RCC 7860 (cell line): ENCODE data around the gene LRRC27.
A peak's percentile ranks its signal among the peaks of the same experiment; 100 is the strongest.

Source experiments
- DNase-seq: peaks from one replicate; pipeline ENCODE4 v3.0.0-alpha.2; 2015; ENCODE audit warnings: low spot score
- FAIRE-seq: peaks from 2 replicates; lab custom pipeline; 2012; peaks lifted over from hg19 to GRCh38; lab: Jason Lieb, UNC

The LRRC27 gene

DNA sequence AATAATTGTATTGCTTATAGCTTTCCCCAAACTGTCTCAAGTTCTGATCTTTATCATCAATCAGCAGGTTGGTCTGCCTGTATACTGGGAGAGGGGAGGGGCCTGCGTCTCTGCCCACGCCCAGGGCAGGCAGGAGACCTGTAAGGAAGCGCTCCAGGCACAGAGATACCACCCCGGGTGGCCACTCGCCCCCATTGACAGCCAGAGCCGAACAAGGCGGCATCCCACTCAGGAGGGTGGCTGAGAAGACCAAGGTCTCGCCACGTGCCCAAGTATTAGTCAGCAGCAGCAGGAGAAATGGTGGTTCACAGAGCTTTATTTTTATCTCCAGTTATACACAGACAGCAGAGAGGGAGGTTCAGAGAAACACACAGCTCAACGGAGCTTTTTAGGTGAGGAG is 31.4 kb upstream of the LRRC27 start:
- no peak for FAIRE-seq

DNA sequence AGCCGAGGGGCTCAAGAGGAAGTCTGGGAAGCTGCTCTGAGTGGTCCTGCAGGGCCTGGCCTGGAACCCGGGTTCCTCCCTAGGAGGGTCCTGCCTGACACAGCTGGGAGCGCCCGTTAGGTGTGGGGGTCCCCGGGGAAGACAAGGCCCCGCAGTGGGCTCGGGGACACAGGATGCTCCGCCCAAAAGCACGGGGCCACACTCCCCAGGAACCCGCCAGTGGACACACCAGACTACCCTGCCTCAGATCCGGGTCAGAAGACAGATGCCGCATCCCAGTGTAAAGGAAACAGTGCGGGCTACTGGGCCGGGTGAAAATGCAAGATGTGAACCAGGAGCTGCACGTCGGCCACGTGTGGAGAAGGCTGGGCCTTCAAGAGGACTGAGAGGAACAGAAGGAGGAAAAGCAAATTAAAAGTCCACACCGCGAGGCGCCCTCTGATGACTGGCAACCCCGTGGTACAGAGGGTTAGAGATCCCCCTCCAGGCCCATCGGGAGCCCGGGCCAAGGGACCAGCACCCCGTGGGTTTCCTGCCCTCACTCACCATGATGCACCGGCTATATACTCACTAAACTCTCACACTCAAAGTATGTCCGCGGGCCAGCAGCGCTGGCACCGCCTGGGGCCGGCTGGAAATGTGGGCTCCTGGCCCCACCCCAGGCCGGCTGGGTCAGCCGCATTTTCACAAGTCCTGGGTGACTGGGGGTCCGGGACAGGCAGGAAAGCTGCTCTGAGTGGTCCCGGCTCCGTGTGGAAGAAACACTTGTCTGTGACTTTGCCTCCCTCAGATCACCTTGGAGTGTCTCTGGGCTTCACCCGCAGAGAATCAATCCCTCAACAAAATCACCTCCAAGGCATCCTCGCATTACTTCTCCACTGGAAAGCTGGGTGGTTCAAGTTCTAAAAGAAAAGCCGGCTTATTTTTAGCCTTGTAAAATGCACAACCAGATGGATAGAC is 30.3 kb upstream of the LRRC27 start:
- DNase-seq (no peak), FAIRE-seq (no peak)

More for the DNA sequence above, 31.4 kb upstream of the LRRC27 start:
- no peak for DNase-seq

DNA sequence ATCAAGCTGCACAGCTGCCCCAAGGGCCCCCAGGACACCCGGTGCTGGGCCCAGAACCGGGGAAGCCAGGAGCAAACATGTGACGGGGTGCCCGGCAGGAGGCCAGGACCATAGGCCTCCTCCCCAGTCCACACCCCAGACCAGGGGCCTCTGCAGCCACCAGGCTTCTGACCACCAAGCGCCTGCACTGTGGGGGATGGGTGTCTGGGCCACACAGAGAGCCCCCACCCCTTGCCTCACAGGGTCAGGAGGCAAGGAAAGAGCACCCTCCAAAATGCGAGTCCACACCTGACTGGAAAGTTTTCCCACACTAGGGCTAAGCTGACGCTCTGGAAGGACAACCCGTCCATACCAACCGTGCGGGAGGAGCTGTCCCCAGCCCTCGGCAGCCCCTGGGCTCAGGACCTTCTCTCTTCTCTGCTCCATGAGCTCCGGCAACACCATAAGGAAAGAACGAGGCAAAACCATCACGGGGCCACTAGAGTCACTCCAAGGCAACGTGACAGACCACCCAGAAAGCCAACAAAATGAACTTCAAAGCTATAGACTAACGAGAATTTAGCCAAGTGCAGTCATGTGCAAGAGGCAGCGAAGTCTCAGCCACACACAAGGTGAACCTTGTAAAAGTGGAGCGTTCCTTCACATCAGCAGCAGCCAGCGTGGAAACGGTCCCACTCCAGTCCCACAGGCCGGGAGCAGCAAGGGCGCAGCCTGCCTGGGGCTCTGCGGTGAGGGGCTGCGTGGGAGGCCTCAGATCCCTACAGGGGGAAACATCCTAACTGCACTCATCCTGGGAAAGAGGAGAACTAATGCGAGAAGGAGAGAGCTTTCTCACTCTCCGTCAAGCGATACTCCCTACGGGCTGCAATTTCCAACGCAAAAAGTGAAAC is 29.3 kb upstream of the LRRC27 start:
- FAIRE-seq (no peak), DNase-seq (no peak)

DNA sequence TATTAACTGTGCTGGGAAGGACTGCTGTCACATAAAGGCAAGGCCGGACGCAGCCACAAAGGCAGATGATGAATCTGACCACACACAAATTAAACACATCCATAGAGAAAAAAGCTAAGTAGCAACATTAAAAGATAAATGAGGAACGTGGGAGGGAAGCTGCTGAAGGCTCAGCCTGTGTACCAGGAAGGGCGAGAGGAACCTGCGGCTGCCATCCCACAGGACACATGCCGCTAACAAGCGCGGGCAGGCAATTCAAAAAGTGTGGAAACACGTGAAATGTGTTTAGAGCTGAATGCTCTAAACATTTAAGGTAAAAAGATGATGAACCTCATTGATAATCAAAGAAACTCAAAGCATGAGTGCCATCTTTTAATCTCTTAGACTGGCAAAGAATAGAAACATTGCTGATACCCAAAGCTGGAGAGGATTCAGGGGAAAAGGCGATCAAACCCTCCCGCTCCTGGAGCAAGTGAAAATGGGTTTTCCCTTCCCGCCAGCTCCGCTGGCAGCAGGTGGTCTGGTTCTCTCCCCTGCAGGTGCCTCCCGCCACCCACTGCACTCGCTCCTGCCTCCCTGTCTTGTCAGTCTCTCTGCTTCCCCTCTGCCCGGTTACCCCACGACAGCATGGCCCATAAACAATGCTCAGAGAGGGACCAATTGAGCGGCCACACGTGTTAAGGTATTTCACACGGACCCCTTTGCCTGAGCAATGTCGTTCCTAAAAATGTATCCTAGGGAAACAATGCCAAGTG is 28.5 kb upstream of the LRRC27 start:
- FAIRE-seq (no peak), DNase-seq (no peak)

DNA sequence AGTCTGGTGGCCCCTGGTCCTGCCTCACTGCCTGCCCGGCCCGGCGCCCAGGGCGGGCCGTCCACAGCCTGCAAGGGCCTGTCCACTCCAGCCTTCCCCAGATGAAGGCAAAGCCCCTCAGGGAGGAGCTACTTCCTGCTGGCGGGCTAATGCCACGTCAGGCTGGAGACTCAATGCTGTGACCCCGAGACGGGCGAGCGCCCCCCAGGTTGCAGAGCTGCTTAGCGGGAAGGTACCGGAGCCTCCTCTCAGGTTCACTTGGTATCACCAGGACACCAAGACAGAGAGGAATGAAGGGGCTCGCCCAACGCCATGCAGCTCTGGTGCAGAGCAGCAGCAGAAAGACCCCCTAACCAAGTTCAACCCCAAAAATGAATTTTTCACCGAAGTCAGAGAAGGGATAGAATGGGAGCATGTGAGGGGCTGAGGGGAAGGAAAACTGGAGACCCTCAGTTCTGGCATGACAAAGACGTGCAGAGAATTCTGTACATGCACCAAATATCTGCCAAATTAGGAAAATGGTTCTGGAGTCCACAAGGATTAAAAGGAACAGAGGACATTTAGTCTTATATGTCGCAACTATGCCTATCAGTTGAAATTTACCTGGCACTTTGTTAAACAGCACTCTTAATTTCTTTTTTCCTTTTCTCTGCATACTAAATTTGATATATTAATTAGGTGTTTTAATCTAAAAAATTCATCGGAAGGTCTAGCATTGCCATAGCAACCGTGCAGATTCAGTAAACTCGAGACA is 27.1 kb upstream of the LRRC27 start:
- DNase-seq (no peak), FAIRE-seq (no peak)

DNA sequence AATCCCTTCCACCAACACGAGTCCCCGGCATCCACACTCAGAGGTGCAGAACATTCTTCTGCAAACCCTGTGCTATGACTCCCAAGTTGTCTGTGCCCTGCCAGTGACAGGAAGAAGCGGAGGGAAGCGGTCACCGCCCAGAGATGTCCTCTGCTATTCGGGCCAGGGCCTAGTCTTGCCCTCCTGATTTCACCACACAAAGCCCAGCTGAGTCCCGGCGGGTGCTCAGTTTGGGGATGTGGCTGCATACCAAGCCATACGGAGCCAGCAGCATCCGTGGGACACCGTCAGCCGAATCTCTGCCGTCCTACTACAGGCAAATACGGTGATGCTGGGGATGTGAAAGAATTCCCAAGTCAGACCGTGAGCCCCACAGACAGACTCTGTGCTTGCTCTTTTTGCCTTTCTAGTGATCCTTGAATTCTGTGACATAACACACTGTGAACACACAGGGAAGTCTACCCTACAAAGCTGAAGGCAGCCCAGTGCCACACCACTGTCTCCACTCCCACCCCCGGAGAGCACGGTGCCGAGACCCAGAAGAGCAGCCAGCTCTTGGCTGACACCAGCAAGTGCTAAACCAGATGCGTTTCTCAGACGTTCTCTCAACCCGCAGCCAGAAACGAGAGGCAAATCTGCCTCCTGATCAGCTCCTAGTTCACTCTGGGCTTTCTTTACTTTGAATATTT is 26.2 kb upstream of the LRRC27 start:
- no peak for FAIRE-seq
- DNase-seq, result no peak

DNA sequence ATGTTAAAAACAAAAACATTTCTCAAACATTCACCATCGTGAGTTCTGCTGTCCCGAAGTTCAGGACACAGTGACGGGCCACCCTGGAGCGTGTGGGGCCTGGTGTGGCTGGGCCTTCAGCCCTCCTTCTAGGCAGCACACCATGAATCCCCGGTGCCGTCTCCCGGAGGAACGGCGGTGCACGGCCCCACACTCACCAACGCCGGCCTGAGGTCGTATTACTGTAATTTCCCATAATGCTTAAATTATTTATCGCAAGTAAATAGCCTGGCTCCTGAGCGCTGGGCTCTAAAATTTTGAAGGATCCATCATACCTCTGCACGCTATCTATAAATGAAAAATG is 25.7 kb upstream of the LRRC27 start:
- DNase-seq (no peak), FAIRE-seq (no peak)

DNA sequence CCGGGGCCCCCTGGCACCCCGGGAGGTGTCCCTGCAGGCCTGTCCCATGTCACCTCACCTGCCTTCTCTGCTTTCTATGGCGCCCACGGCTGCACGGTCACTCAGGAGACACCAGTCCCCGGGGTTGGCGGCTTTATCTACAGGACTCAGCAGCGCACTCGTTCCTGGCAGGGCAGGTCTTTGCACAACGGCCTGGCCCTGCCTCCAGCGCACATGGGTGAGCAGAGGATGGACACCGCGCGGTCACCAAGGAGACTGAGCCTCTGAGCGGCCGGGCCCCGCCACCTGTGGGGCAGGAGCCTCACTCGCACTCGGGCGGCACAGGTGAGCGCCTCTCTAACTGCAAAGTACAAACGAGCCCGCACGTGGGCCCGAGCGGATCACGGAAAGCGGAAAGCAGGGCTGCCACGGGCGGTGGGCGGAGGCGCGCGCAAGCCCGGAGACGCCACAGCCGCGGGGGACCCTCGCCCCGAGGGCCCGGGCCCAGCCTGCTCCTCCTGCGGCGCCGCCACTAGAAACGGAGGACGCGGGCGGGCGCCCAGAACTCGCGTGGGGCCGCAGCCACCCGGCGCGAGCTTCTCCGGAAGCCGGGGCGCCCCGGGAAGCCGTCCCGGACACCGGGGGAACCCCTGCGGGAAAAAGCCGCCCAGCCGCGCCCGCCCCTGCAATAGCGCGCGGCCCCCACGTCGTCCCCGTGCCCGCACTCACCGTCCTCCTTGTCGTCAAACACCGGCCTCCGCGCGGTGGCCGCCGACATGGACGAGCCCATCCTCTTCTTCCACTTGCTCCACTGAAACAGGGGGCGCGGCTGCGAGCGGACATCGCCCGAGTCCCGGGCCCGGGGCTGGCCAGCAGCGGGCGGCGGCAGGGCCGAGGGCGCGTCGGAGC is 24.9 kb upstream of the LRRC27 start:
- DNase-seq (no peak), FAIRE-seq (no peak)

DNA sequence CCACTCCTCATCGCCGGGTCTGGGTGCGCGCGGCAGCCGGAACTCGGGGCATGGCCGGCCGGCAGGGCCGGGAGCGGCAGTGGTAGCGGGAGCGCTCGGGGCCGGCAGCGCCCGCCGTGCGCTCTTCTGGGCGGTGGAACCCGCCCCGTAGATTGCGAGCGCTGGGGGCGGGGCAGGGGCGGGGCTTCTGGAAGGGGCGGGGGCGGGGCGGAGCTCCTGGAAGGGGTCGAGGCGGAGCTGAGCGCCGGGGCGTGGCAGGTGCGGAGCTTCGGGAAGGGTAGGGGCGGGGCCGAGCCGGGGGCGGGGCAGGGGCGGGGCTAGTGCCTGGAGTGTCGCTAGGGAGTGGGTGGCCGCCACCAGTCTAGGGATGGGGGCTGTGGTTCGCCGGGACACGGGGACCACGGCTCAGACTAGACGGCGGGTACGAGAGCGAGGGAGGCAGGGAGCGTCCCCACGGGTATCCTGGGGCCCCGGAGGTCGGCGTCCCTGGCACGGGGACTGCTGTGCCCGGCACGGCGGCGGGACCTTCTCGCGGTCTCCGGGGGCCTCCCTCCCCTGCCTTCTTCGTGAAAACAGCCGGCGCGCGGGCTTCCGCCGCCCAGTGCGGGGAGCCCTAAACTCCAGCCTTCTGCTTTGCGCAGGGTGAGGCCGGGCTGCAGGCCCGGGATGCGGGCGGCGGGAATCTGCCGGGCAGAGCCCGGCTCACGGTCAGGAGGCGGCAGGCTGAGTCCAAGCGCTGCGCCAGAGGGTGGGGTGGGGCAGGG is 24.0 kb upstream of the LRRC27 start, which contains the start of gene STK32C:
Gene STK32C, minus strand, starts transcription at position 128 of the 764 bp plus-strand sequence. Its CDS starts 117 bp downstream, at position 11.
- FAIRE-seq (no peak), DNase-seq (peak; percentile 75)

DNA sequence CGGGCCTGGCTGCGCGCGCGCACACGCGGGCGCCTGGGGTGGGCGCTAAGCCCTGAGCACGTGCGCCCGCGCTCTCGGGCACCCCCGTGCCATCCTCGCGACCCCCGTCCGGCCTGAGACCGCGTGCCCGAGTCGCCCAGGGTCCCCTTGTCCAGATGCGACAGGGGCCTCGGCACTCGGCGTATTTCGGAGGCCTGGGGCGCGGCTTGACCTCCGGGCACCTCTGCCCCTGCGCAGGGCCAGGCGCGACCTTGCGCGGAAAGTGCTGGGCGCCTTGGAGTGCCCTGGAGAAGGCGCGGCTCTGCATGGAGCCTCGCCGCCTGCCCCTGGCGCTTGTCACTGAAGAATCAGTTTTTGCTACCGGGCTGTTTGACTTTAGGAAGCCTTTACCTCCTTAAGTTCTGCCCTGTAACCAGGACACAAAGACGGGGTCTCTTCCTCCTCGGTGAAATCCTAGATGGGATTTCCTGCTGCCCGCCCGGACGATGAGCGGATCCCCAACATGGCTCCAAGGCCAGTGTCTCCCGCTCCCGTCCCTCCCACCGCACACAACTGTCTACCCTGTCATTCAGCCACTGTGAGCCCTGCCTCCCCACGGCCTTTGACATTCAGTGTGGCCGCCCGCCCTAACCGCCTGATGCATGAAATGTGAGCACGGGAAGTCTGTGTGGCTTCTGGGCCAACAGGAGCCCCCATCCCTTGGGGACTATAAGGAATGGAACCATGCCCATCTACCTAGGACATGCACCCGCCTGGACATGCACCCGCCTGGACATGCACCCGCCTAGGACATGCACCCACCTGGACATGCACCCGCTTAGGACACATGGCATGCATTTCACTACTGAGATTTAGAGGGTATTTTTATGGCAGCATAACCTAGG is 23.2 kb upstream of the LRRC27 start:
- DNase-seq (no peak), FAIRE-seq (no peak)

DNA sequence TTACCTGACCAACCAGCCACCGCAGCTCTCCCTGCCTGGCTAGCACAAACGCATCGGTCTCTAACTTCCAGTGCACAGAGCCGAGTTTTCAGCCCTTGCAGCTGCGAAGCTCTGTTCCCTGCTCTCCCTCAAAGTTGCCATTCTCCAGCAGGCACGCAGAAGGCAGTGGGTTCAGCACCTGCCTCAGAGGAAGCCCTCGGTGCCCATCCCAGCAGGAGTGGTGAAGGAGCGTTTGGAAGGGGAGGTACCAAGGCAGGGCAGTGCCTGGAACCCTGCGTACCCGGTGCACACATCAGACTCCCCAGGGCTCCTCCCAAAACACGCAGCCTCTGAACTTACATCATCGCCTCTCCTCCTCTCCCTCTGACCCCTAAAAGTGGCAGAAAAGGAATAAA is 22.5 kb upstream of the LRRC27 start:
- FAIRE-seq (no peak), DNase-seq (no peak)

DNA sequence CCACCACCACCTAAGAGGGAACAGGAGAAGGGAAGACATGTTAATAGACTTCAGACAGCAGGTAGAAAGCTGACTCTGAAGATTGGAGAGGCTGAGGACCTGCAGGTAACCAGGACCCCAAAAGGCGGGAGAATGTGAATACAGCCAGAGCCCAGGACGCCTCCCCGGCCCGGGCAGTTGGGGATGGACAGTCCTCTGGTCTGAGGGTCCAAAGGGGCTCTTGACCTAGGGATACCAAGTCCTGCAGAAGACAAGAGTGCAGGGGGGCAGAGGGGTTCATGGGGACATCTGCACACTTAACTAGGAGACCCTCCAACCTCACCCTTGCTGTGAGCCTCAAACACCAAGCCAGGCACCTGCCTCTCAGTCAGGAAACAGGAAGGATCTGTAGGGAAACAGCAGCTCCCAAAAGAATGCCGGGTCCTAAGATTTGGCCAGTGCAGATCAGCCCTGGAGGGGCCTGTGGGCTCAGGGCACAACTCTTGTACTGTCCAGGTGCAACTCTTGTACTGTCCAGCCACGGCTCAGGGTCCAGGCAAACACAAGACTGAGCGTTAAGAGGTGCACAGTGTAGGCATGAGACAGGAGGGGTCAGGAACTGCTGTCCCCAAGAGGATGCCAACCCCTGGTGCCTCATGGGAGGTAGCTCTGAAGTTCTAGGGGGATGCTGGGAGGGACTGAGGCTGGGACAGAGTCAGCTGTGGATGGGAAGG is 22.0 kb upstream of the LRRC27 start:
- DNase-seq (no peak), FAIRE-seq (no peak)

DNA sequence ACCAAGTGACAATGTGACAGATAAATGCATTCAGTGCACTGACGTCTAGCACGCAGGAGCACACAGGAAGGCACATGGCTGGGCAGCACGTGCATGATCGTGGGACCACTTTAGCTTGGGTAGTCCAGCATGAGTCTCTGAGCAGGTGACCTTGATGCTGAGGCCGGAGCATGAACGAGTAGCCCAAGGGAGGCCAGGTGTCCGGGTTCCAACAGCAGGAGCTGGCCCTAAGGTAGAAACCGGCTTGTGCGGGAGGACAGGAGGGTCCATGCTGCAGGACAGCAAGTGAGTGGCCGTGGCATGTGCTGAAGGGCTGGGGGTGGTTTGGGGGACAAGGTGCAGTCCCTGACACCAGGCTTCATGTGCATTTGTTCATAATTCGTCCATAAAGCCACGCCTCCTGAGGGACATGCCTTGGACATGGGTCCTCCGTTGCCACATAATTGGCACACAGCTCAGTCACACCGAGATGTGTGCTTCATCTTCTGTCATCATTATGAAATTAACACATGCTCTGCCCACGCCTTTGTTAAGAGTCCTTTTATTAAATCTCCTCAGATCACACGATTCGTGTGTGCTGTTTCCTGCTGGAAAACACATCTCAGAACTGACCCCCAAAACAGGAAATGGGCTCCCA is 21.2 kb upstream of the LRRC27 start:
- FAIRE-seq (no peak), DNase-seq (no peak)

DNA sequence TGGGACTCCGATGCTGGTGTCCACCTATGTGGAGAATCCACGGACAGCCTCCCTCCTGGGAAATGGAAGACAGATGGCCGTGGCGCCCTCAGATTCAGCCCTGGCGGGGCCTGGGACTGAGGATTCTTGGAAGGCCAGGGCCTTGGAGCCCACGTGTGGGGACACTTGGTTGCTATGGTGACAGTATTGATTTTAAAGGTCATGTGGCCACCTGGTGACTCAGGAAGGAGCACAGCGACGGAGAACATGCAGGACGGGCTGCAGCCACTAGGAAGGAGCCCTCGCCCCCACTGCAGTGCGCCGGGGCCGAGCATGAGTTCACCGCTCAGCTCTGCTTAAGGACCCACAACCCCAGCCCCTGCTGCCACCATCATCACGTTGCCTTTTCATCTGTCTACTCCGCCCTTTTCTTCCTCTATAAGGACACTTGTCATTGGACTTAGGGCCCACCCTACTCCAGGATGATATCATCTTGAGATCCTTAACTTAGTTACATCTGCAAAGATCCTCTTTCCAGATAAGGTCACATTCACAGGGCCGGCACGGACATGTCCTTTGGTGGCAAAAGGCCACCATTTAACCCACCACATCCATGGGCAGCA is 20.6 kb upstream of the LRRC27 start:
- no peak for DNase-seq
- FAIRE-seq, result no peak

DNA sequence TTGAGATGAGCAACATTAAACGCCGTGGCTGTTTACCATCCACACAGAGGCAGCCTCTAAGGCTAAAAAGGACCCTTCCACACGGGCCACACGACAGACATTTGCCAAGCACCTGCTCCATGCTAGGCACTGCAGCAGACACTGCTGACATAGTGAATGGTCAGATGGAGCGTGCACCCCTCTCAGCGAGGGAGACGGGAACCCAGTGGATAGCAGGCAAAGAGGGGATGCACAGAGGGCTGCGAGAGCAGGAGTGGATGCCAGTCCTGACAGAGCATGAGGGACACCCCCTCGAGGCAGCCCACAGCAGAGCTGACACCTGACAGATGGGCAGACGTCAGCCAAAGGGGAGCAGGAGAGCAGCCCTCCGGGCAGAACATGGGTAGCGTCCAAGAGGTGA is 18.7 kb upstream of the LRRC27 start:
- FAIRE-seq, result no peak
- no peak for DNase-seq

DNA sequence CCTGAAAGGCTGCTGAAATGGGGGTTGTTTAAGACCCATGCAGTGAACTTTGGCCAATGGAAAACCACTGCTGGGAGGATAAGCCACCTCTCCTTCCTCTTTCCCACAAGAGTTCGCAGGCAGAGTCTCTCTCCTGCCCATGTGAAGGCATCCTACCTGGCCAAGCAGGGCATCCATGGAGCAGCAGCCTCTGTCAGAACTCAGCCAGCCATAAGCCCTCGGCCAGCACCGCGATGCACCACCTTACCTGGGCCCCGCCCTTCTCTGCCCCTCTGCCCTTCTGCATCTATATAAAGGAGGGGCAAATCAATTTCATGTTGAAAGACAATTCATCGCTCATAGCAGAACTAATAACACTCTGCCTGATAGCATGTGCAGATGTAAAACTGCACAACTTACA is 18.1 kb upstream of the LRRC27 start:
- FAIRE-seq (no peak), DNase-seq (no peak)
